ENCODE results near the gene UCN2.

Gene UCN2

GRCh38 chr3:48593337-48593736 is 29.8 kb upstream of the UCN2 start (continued):
- TF ChIP-seq ISL1 (CRISPR knock-in tag; IDR thresholded peaks at IDR 0.05), result no peak
- no peak for TF ChIP-seq TCF4 (CRISPR knock-in tag; IDR thresholded peaks at IDR 0.05; ENCODE audit: borderline replicate concordance)
- TF ChIP-seq ZNF70 (CRISPR knock-in tag; IDR thresholded peaks at IDR 0.05), result no peak
- TF ChIP-seq ZNF565 (CRISPR knock-in tag; conservative IDR thresholded peaks at IDR 0.05; ENCODE audit: low read depth), result no peak
- no peak for TF ChIP-seq SNAI2 (CRISPR knock-in tag; IDR thresholded peaks at IDR 0.05)

- TF ChIP-seq ZC3H10 (CRISPR knock-in tag; IDR thresholded peaks at IDR 0.05), result no peak
- TF ChIP-seq, protein P1, sequence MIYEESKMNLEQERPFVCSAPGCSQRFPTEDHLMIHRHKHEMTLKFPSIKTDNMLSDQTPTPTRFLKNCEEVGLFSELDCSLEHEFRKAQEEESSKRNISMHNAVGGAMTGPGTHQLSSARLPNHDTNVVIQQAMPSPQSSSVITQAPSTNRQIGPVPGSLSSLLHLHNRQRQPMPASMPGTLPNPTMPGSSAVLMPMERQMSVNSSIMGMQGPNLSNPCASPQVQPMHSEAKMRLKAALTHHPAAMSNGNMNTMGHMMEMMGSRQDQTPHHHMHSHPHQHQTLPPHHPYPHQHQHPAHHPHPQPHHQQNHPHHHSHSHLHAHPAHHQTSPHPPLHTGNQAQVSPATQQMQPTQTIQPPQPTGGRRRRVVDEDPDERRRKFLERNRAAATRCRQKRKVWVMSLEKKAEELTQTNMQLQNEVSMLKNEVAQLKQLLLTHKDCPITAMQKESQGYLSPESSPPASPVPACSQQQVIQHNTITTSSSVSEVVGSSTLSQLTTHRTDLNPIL (CRISPR knock-in tag; IDR thresholded peaks at IDR 0.05; ENCODE audit: low read depth), result no peak
- TF ChIP-seq ZNF565 (CRISPR knock-in tag; conservative IDR thresholded peaks at IDR 0.05; ENCODE audit: low read depth), result no peak
- no peak for TF ChIP-seq CSDC2 (CRISPR knock-in tag; IDR thresholded peaks at IDR 0.05)
- TF ChIP-seq, protein P2, sequence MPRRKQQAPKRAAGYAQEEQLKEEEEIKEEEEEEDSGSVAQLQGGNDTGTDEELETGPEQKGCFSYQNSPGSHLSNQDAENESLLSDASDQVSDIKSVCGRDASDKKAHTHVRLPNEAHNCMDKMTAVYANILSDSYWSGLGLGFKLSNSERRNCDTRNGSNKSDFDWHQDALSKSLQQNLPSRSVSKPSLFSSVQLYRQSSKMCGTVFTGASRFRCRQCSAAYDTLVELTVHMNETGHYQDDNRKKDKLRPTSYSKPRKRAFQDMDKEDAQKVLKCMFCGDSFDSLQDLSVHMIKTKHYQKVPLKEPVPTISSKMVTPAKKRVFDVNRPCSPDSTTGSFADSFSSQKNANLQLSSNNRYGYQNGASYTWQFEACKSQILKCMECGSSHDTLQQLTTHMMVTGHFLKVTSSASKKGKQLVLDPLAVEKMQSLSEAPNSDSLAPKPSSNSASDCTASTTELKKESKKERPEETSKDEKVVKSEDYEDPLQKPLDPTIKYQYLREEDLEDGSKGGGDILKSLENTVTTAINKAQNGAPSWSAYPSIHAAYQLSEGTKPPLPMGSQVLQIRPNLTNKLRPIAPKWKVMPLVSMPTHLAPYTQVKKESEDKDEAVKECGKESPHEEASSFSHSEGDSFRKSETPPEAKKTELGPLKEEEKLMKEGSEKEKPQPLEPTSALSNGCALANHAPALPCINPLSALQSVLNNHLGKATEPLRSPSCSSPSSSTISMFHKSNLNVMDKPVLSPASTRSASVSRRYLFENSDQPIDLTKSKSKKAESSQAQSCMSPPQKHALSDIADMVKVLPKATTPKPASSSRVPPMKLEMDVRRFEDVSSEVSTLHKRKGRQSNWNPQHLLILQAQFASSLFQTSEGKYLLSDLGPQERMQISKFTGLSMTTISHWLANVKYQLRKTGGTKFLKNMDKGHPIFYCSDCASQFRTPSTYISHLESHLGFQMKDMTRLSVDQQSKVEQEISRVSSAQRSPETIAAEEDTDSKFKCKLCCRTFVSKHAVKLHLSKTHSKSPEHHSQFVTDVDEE (CRISPR knock-in tag; IDR thresholded peaks at IDR 0.05), result no peak
- no peak for TF ChIP-seq BACH2 (CRISPR knock-in tag; IDR thresholded peaks at IDR 0.05; ENCODE audit: borderline replicate concordance)
- TF ChIP-seq TCF4 (CRISPR knock-in tag; IDR thresholded peaks at IDR 0.05; ENCODE audit: borderline replicate concordance), result no peak
- no peak for TF ChIP-seq ZNF70 (CRISPR knock-in tag; IDR thresholded peaks at IDR 0.05)
- TF ChIP-seq ISL1 (CRISPR knock-in tag; IDR thresholded peaks at IDR 0.05), result no peak
- TF ChIP-seq PPARA (CRISPR knock-in tag; IDR thresholded peaks at IDR 0.05; ENCODE audit: borderline replicate concordance), result no peak
- no peak for TF ChIP-seq GLIS3 (CRISPR knock-in tag; IDR thresholded peaks at IDR 0.05)
- TF ChIP-seq ARNTL (CRISPR knock-in tag; IDR thresholded peaks at IDR 0.05; ENCODE audit: borderline replicate concordance, low read depth), result no peak
- no peak for TF ChIP-seq POU6F1 (CRISPR knock-in tag; IDR thresholded peaks at IDR 0.05; ENCODE audit: borderline replicate concordance, low read depth)
- no peak for TF ChIP-seq ZNF8 (CRISPR knock-in tag; IDR thresholded peaks at IDR 0.05)
- no peak for TF ChIP-seq PATZ1 (CRISPR knock-in tag; IDR thresholded peaks at IDR 0.05; ENCODE audit: borderline replicate concordance)
- TF ChIP-seq RARB (CRISPR knock-in tag; IDR thresholded peaks at IDR 0.05), result no peak
- no peak for ATAC-seq
These were observed 29.0 kb upstream of the UCN2 start for GRCh38 chr3:48592519-48593087.

GRCh38 chr3:48591886-48592518 is 28.4 kb upstream of the UCN2 start:
- ATAC-seq, result no peak
- TF ChIP-seq ZNF70 (CRISPR knock-in tag; IDR thresholded peaks at IDR 0.05), result no peak
- no peak for TF ChIP-seq TCF4 (CRISPR knock-in tag; IDR thresholded peaks at IDR 0.05; ENCODE audit: borderline replicate concordance)
- TF ChIP-seq RARB (CRISPR knock-in tag; IDR thresholded peaks at IDR 0.05), result no peak
- no peak for TF ChIP-seq ARNTL (CRISPR knock-in tag; IDR thresholded peaks at IDR 0.05; ENCODE audit: borderline replicate concordance, low read depth)
- TF ChIP-seq, protein P2 (CRISPR knock-in tag; IDR thresholded peaks at IDR 0.05), result no peak
- TF ChIP-seq BACH2 (CRISPR knock-in tag; IDR thresholded peaks at IDR 0.05; ENCODE audit: borderline replicate concordance), result no peak
- no peak for TF ChIP-seq PATZ1 (CRISPR knock-in tag; IDR thresholded peaks at IDR 0.05; ENCODE audit: borderline replicate concordance)
- TF ChIP-seq ZNF565 (CRISPR knock-in tag; conservative IDR thresholded peaks at IDR 0.05; ENCODE audit: low read depth), result no peak
- TF ChIP-seq SNAI2 (CRISPR knock-in tag; IDR thresholded peaks at IDR 0.05), result no peak
- TF ChIP-seq ZFP30 (CRISPR knock-in tag; IDR thresholded peaks at IDR 0.05), result no peak
- no peak for TF ChIP-seq CSDC2 (CRISPR knock-in tag; IDR thresholded peaks at IDR 0.05)
- no peak for TF ChIP-seq TOX (CRISPR knock-in tag; IDR thresholded peaks at IDR 0.05; ENCODE audit: borderline replicate concordance)
- TF ChIP-seq POU6F1 (CRISPR knock-in tag; IDR thresholded peaks at IDR 0.05; ENCODE audit: borderline replicate concordance, low read depth), result no peak
- no peak for TF ChIP-seq ISL1 (CRISPR knock-in tag; IDR thresholded peaks at IDR 0.05)
